ENCODE results near the gene PPP4R2. TPM values are rescaled to one million over a fixed set of nuclear protein-coding genes. Genes with fewer than 3 reads are reported as not detected.
"Not testable (repeated sequence)": the region's sequence is repeated elsewhere in the genome, so short reads cannot be mapped to it uniquely, and the experiment has no call there.

Gene PPP4R2
- total RNA-seq, 2 experiments from 2014 or later = 76.0 to 118 TPM

- ATAC-seq = no peak
- no peak overlapping the region for H3K27ac Mint-ChIP-seq
- CTCF ChIA-PET = interaction anchor here (1.4 kb wide), 1 partner anchor 9 kb away, joined by 6 read pairs; no protein-coding TSS in a partner anchor
- no peaks in the 10 kb centered on the region for H3K9me3 Mint-ChIP-seq (ENCODE audit: low read depth)
- H3K36me3 Mint-ChIP-seq = no peaks in the 10 kb centered on the region
- H3K4me3 Mint-ChIP-seq = no peak overlapping the region
- no peak for DNase-seq
- H3K27me3 Mint-ChIP-seq = peaks cover 2% of the 10 kb centered on the region
- H3K4me1 Mint-ChIP-seq = peaks cover 5% of the 10 kb centered on the region
Measured at GRCh38 chr3:72991522-72991921, 5.1 kb upstream of the PPP4R2 start.

- Mint-ChIP-seq H3K9me3 (ENCODE audit: low read depth) (no peaks in the 10 kb centered on the region), H3K36me3 (peaks cover 7% of the 10 kb centered on the region), H3K4me1 (peaks cover 9% of the 10 kb centered on the region), H3K27me3 (no peaks in the 10 kb centered on the region), H3K27ac (no peak overlapping the region), H3K4me3 (no peak overlapping the region)
- DNase-seq = no peak
- no peak for ATAC-seq
- CTCF ChIA-PET = no interaction called here
Measured at GRCh38 chr3:72993391-72993790, 3.2 kb upstream of the PPP4R2 start.

GRCh38 chr3:72995337-72995736 lies 1.3 kb upstream of the PPP4R2 start:
- ATAC-seq (no peak), DNase-seq (no peak)
- Mint-ChIP-seq H3K4me1 (peaks cover 26% of the 10 kb centered on the region), H3K36me3 (peaks cover 20% of the 10 kb centered on the region), H3K9me3 (ENCODE audit: low read depth) (no peaks in the 10 kb centered on the region), H3K27me3 (no peaks in the 10 kb centered on the region), H3K4me3 (no peak overlapping the region), H3K27ac (no peak overlapping the region)
- CTCF ChIA-PET = interaction anchor here (1.0 kb wide), 2 partner anchors 13 to 18 kb away, joined by 3 read pairs; no protein-coding TSS in a partner anchor

- H3K27ac Mint-ChIP-seq = peak overlapping the region; percentile 89
- peak overlapping the region; percentile 87 for H3K4me3 Mint-ChIP-seq
- H3K4me1 Mint-ChIP-seq = peaks cover 31% of the 10 kb centered on the region
- no peaks in the 10 kb centered on the region for H3K9me3 Mint-ChIP-seq (ENCODE audit: low read depth)
- DNase-seq (no peak), ATAC-seq (no peak)
- CTCF ChIA-PET = interaction anchor here (1.0 to 1.7 kb wide), 2 partner anchors 18 to 55 kb away, joined by 3 to 4 read pairs; no protein-coding TSS in a partner anchor
- no peaks in the 10 kb centered on the region for H3K27me3 Mint-ChIP-seq
- H3K36me3 Mint-ChIP-seq = peaks cover 26% of the 10 kb centered on the region
Measured at GRCh38 chr3:72996121-72996472, 514 bp upstream of the PPP4R2 start.

- Mint-ChIP-seq H3K9me3 (ENCODE audit: low read depth) (no peaks in the 10 kb centered on the region), H3K4me3 (peak overlapping the region; percentile 87), H3K27me3 (no peaks in the 10 kb centered on the region), H3K4me1 (peaks cover 39% of the 10 kb centered on the region), H3K36me3 (peaks cover 35% of the 10 kb centered on the region), H3K27ac (peak overlapping the region; percentile 89)
- ATAC-seq (peak; percentile 37), DNase-seq (peak; percentile 64)
- CTCF ChIA-PET = interaction anchor here (0.6 to 1.7 kb wide), 10 partner anchors 15 to 259 kb away, joined by 3 to 6 read pairs (median 4); no protein-coding TSS in a partner anchor
Measured at GRCh38 chr3:72997421-72997961, 880 bp downstream of the PPP4R2 start.

- CTCF ChIA-PET = interaction anchor here (0.7 to 2.0 kb wide), 7 partner anchors 13 to 176 kb away, joined by 3 to 15 read pairs (median 3); no protein-coding TSS in a partner anchor
- DNase-seq (no peak), ATAC-seq (no peak)
- Mint-ChIP-seq H3K9me3 (ENCODE audit: low read depth) (no peaks in the 10 kb centered on the region), H3K27me3 (no peaks in the 10 kb centered on the region), H3K4me1 (peaks cover 45% of the 10 kb centered on the region), H3K36me3 (peaks cover 38% of the 10 kb centered on the region), H3K4me3 (peak overlapping the region; percentile 87), H3K27ac (peak overlapping the region; percentile 76)
Measured at GRCh38 chr3:72998466-72998865, 1.9 kb downstream of the PPP4R2 start.

GRCh38 chr3:72999951-73000350 lies 3.3 kb downstream of the PPP4R2 start:
- Mint-ChIP-seq H3K36me3 (peaks cover 51% of the 10 kb centered on the region), H3K9me3 (ENCODE audit: low read depth) (no peaks in the 10 kb centered on the region), H3K4me3 (peak overlapping the region; percentile 87), H3K27ac (peak overlapping the region; percentile 77), H3K27me3 (no peaks in the 10 kb centered on the region), H3K4me1 (peaks cover 53% of the 10 kb centered on the region)
- DNase-seq (peak; percentile 55), ATAC-seq (no peak)
- CTCF ChIA-PET = interaction anchor here (0.7 to 2.0 kb wide), 10 partner anchors 10 to 60 kb away, joined by 3 to 15 read pairs (median 3); no protein-coding TSS in a partner anchor

- H3K36me3 Mint-ChIP-seq = peaks cover 69% of the 10 kb centered on the region
- H3K27ac Mint-ChIP-seq; H3K9me3 Mint-ChIP-seq (ENCODE audit: low read depth); H3K27me3 Mint-ChIP-seq; ATAC-seq; DNase-seq; H3K4me3 Mint-ChIP-seq: not testable (repeated sequence)
- CTCF ChIA-PET = interaction anchor here (0.7 to 1.1 kb wide), 2 partner anchors 35 to 53 kb away, joined by 3 read pairs; no protein-coding TSS in a partner anchor
- peaks cover 63% of the 10 kb centered on the region for H3K4me1 Mint-ChIP-seq
Measured at GRCh38 chr3:73003050-73003449, 6.4 kb downstream of the PPP4R2 start.

- CTCF ChIA-PET = interaction anchor here (0.6 kb wide), 1 partner anchor 62 kb away, joined by 4 read pairs; no protein-coding TSS in a partner anchor
- Mint-ChIP-seq H3K4me3 (no peak overlapping the region), H3K9me3 (ENCODE audit: low read depth) (no peaks in the 10 kb centered on the region), H3K4me1 (peaks cover 63% of the 10 kb centered on the region), H3K27ac (no peak overlapping the region), H3K36me3 (peaks cover 71% of the 10 kb centered on the region), H3K27me3 (no peaks in the 10 kb centered on the region)
- DNase-seq = no peak
- ATAC-seq = no peak
Measured at GRCh38 chr3:73004316-73004715, 7.7 kb downstream of the PPP4R2 start.

GRCh38 chr3:73007992-73008712 lies 11.5 kb downstream of the PPP4R2 start:
- Mint-ChIP-seq H3K27me3 (no peaks in the 10 kb centered on the region), H3K4me1 (peaks cover 56% of the 10 kb centered on the region), H3K27ac (no peak overlapping the region), H3K9me3 (ENCODE audit: low read depth) (no peaks in the 10 kb centered on the region), H3K36me3 (peaks cover 74% of the 10 kb centered on the region), H3K4me3 (no peak overlapping the region)
- CTCF ChIA-PET = no interaction called here
- DNase-seq = no peak
- no peak for ATAC-seq

GRCh38 chr3:73009008-73009407 lies 12.4 kb downstream of the PPP4R2 start:
- CTCF ChIA-PET = no interaction called here
- Mint-ChIP-seq H3K36me3 (peaks cover 70% of the 10 kb centered on the region), H3K4me3 (no peak overlapping the region), H3K4me1 (peaks cover 56% of the 10 kb centered on the region), H3K27ac (no peak overlapping the region), H3K9me3 (ENCODE audit: low read depth) (no peaks in the 10 kb centered on the region), H3K27me3 (no peaks in the 10 kb centered on the region)
- DNase-seq = no peak
- no peak for ATAC-seq

- H3K9me3 Mint-ChIP-seq (ENCODE audit: low read depth) = no peaks in the 10 kb centered on the region
- no peak for ATAC-seq
- H3K27me3 Mint-ChIP-seq = no peaks in the 10 kb centered on the region
- H3K36me3 Mint-ChIP-seq = peaks cover 65% of the 10 kb centered on the region
- CTCF ChIA-PET = interaction anchor here (1.1 to 1.6 kb wide), 2 partner anchors 10 to 47 kb away, joined by 3 to 4 read pairs; no protein-coding TSS in a partner anchor
- peaks cover 50% of the 10 kb centered on the region for H3K4me1 Mint-ChIP-seq
- DNase-seq = no peak
- H3K27ac Mint-ChIP-seq = no peak overlapping the region
- H3K4me3 Mint-ChIP-seq = no peak overlapping the region
Measured at GRCh38 chr3:73009750-73010149, 13.1 kb downstream of the PPP4R2 start.

- Mint-ChIP-seq H3K27ac (no peak overlapping the region), H3K4me1 (peaks cover 47% of the 10 kb centered on the region), H3K27me3 (no peaks in the 10 kb centered on the region), H3K9me3 (ENCODE audit: low read depth) (no peaks in the 10 kb centered on the region), H3K4me3 (no peak overlapping the region), H3K36me3 (peaks cover 64% of the 10 kb centered on the region)
- no peak for ATAC-seq
- CTCF ChIA-PET = interaction anchor here (1.1 to 1.9 kb wide), 3 partner anchors 9 to 47 kb away, joined by 3 to 6 read pairs (median 4); no protein-coding TSS in a partner anchor
- no peak for DNase-seq
Measured at GRCh38 chr3:73010158-73010557, 13.5 kb downstream of the PPP4R2 start.
